K562 (cell line): ENCODE results near the gene MBOAT2. TPM values are rescaled to one million over a fixed set of nuclear protein-coding genes. Genes with fewer than 3 reads are reported as not detected.

ENCODE experiments used
- ATAC-seq: fragments of 200-7000 bp; cut with Tn5 transposase; 3 replicates; pipeline ENCODE4 v1.9.1; 2020; ENCODE audit warnings: moderate library complexity
- BruUV-seq: library from RNA; stranded (reverse); fragments of 400-500 nt; replicated peaks from 2 replicates; lab custom pipeline; 2021; lab: Mats Ljungman, UMichigan
- CTCF ChIA-PET: fragments of 300-600 bp; formaldehyde crosslinking; extraction: SDS; loops from one replicate; lab custom pipeline; 2021; ENCODE audit warnings: low intra/inter-chr PET ratio; lab: Yijun Ruan, JAX
- POLR2A ChIA-PET: fragments of 300-600, 350-650 bp; sonication (Branson Sonifier 250); formaldehyde crosslinking; extraction: SDS; loops from one replicate; lab custom pipeline; 2021; ENCODE audit warnings: antibody characterized with exemption, inconsistent platforms; lab: Yijun Ruan, JAX
- DNase-seq, 4 experiments: peaks; one replicate each; pipeline versions ENCODE4 v3.0.0 to v3.0.0-alpha.2; 2011 to 2018; ENCODE audit warnings: low spot score in 3 of 4, mixed read lengths in 3 of 4; ENCODE audit errors: extremely low read depth in 1 of 4
- FAIRE-seq: peaks from 2 replicates; lab custom pipeline; 2011; peaks lifted over from hg19 to GRCh38; lab: Jason Lieb, UNC
- H2AFZ ChIP-seq: 2 replicates; pipeline ENCODE4 v1.6.0; 2011; ENCODE audit warnings: low read depth, low read length, control low read depth, inconsistent platforms
- H3K27ac ChIP-seq: fragments of 200-600 bp; 3 replicates; pipeline ENCODE4 v1.8.0; 2011; ENCODE audit warnings: low read depth, mild to moderate bottlenecking, control low read depth, inconsistent platforms, low read length, moderate library complexity, mixed read lengths; ENCODE audit errors: extremely low read depth
- H3K27me3 ChIP-seq, 2 experiments: fragments of 300-600 bp in 1 of 2; 2 replicates in 1 of 2; 3 replicates in 1 of 2; pipeline versions ENCODE4 v1.6.0 to v1.8.0; 2011; ENCODE audit warnings: inconsistent platforms in 2 of 2, low read length in 2 of 2, mild to moderate bottlenecking in 1 of 2, mixed read lengths in 1 of 2, moderate library complexity in 1 of 2; ENCODE audit not compliant: control insufficient read depth in 2 of 2, insufficient read depth in 2 of 2
- H3K36me3 ChIP-seq: fragments of 300-600 bp; 3 replicates; pipeline ENCODE4 v1.8.0; 2011; ENCODE audit warnings: mild to moderate bottlenecking, low read length, inconsistent platforms; ENCODE audit not compliant: control insufficient read depth, insufficient read depth
- H3K4me1 ChIP-seq, 2 experiments: fragments of 200-600 bp in 1 of 2; replicated peaks in 1 of 2; 2 replicates in 1 of 2; 3 replicates in 1 of 2; pipeline versions ENCODE4 v1.5.1 to v1.8.0; 2011; ENCODE audit warnings: inconsistent platforms in 2 of 2, low read length in 2 of 2, mild to moderate bottlenecking in 1 of 2, mixed read lengths in 1 of 2, moderate library complexity in 1 of 2; ENCODE audit not compliant: control insufficient read depth in 2 of 2, insufficient read depth in 2 of 2
- H3K4me2 ChIP-seq: 2 replicates; pipeline ENCODE4 v1.6.1; 2011; ENCODE audit warnings: low read length, control low read depth, inconsistent platforms, mixed read lengths; ENCODE audit not compliant: insufficient read depth
- H3K4me3 ChIP-seq: fragments of 200-600 bp; sonication (generic), shearing (Covaris generic); 2 replicates; pipeline ENCODE4 v1.5.1; 2016; ENCODE audit warnings: control low read depth, inconsistent platforms
- H3K79me2 ChIP-seq: fragments of 200-600 bp; 3 replicates; pipeline ENCODE4 v1.8.0; 2011; ENCODE audit warnings: low read length, inconsistent platforms; ENCODE audit not compliant: control insufficient read depth, insufficient read depth
- H3K9ac ChIP-seq, 2 experiments: 2 replicates each; pipeline versions ENCODE4 v1.6.0 to v1.6.1; 2011; ENCODE audit warnings: low read depth in 2 of 2, low read length in 2 of 2, control low read depth in 1 of 2, inconsistent platforms in 1 of 2, mild to moderate bottlenecking in 1 of 2, mixed read lengths in 1 of 2; ENCODE audit not compliant: insufficient read depth in 1 of 2
- H3K9me1 ChIP-seq: one replicate; pipeline ENCODE4 v1.6.0; 2011; ENCODE audit warnings: inconsistent platforms, mild to moderate bottlenecking, low read length, moderate library complexity; ENCODE audit not compliant: control insufficient read depth, insufficient read depth
- H3K9me3 ChIP-seq: replicated peaks from 2 replicates; pipeline ENCODE4 v1.5.1; 2011; ENCODE audit warnings: low read depth, low read length, inconsistent platforms; ENCODE audit not compliant: control insufficient read depth, insufficient read depth
- H4K20me1 ChIP-seq: replicated peaks from 2 replicates; pipeline ENCODE4 v1.6.1; 2011; ENCODE audit warnings: low read length, inconsistent platforms, mixed read lengths; ENCODE audit not compliant: control insufficient read depth, insufficient read depth
- CGGBP1 ChIP-seq: fragments of 250-450 bp; sonication (Bioruptor Pico); IDR thresholded peaks from 2 replicates; pipeline ENCODE4 v1.9.0; 2021; ENCODE audit warnings: mild to moderate bottlenecking
- CREBBP ChIP-seq: IDR thresholded peaks from one replicate; pipeline ENCODE4 v1.6.1; 2012; ENCODE audit warnings: low read depth, mild to moderate bottlenecking, control low read depth, inconsistent platforms, low read length
- DMBX1 ChIP-seq: fragments of 250-450 bp; sonication (Bioruptor Pico); IDR thresholded peaks from 2 replicates; pipeline ENCODE4 v1.8.0; 2022; ENCODE audit warnings: inconsistent platforms, mild to moderate bottlenecking, moderate library complexity, borderline replicate concordance
- GATAD2A ChIP-seq: fragments of 450-650 bp; IDR thresholded peaks from 2 replicates; pipeline ENCODE4 v1.6.1; 2017
- KDM5B ChIP-seq: fragments of 200-600 bp; sonication (generic); IDR thresholded peaks from 2 replicates; pipeline ENCODE4 v1.6.1; 2012; ENCODE audit warnings: low read depth, mild to moderate bottlenecking, moderate library complexity, low read length, control low read depth, inconsistent platforms; ENCODE audit not compliant: insufficient replicate concordance
- POU5F1 ChIP-seq: fragments of 150-350 bp; IDR thresholded peaks from 2 replicates; pipeline ENCODE4 v1.6.1; 2014; ENCODE audit warnings: borderline replicate concordance, low read length, low read depth, mild to moderate bottlenecking; ENCODE audit not compliant: partially characterized antibody
- SRSF7 ChIP-seq: fragments of 200-400 bp; formaldehyde crosslinking; optimal IDR thresholded peaks from 2 replicates; pipeline ENCODE3; 2017; ENCODE audit warnings: mild to moderate bottlenecking, low read depth, low read length
- STAT5A ChIP-seq: IDR thresholded peaks from 2 replicates; pipeline ENCODE4 v1.6.1; 2012; ENCODE audit warnings: low read length, inconsistent platforms, borderline replicate concordance
- ZMIZ1 ChIP-seq, 2 experiments: fragments of 150-350 bp in 1 of 2; IDR thresholded peaks; 2 replicates each; pipeline ENCODE4 v1.6.1; 2012 to 2016; ENCODE audit warnings: low read depth in 2 of 2, low read length in 2 of 2, mild to moderate bottlenecking in 1 of 2, moderate library complexity in 1 of 2
- ZNF583 ChIP-seq: fragments of 250-450 bp; sonication (Bioruptor Pico); IDR thresholded peaks from 2 replicates; pipeline ENCODE4 v1.4.0; 2020
- in situ Hi-C: fragments of 300-500 bp; cut with MboI; formaldehyde crosslinking; loops from 4 replicates; pipeline ENCODE4 v1.15.0; 2018; ENCODE audit warnings: inconsistent platforms, mixed read lengths
- intact Hi-C: fragments of 100-400 bp; cut with micrococcal nuclease; formaldehyde crosslinking; loops from 2 replicates; pipeline ENCODE4 v1.14.2; 2022
- polyA plus RNA-seq, 8 experiments: library from polyadenylated mRNA; depleted of rRNA in 4 of 8; stranded (reverse) in 5 of 8; unstranded in 3 of 8; fragments of >200 nt; fragmentation: Nextera tagmentation in 2 of 8; fragmentation: Illumina TruSeq in 1 of 8; extraction: Ambion mirVana in 2 of 8; extraction: Trizol in 1 of 8; gene quantifications; 2 replicates each; pipeline versions ENCODE4 v1.2.1 to v1.2.3, GENCODE V29; 2011 to 2014; ENCODE audit warnings: inconsistent platforms in 1 of 8, missing spikeins in 1 of 8
- total RNA-seq, 7 experiments: library from RNA; depleted of rRNA in 6 of 7; stranded (reverse); fragments of >200 nt in 6 of 7; fragmentation: Illumina TruSeq in 2 of 7; extraction: Trizol in 2 of 7; gene quantifications; 2 replicates each; pipeline versions ENCODE4 v1.2.1 to v1.2.3, GENCODE V29; 2011 to 2021; ENCODE audit warnings: low replicate concordance in 1 of 7
- TF ChIP-seq, protein P1 (sequence below): sonication (generic); formaldehyde crosslinking; IDR thresholded peaks from 2 replicates; pipeline ENCODE4 v1.8.0; 2022; ENCODE audit warnings: mild to moderate bottlenecking, missing genetic modification reagents

Gene MBOAT2
- total and polyA plus RNA-seq, 9 of the 15 experiments (the other 6 are each of a cell fraction or from before 2014, with no cell fraction given), result 8.4 to 122 (median 27.6) TPM

DNA sequence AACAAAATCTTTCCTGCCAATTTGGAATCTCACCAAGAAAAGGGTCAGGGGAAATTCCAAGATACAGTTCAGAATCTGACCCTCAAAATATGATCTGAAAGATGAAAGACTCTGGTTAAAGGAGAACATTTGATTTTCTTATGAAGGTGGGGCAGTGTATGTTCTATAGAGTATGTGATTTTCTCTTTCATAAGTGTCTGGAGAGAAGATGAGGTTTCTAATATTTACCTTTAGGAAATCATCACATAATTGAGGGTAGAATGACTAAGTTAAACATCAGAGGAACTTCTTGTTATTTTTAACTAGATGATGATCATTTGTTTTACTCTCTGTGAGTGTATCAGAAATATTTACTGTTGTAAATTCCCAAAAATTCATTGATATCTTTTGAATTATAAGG is 27.8 kb upstream of the MBOAT2 start:
- in situ Hi-C loops, result no loop called here
- H4K20me1 ChIP-seq, result no peaks in the 10 kb centered on the region
- peaks cover 7 to 19% of the 10 kb centered on the region in 2 experiments; a peak in 4 of 5 replicates for H3K4me1 ChIP-seq
- CTCF ChIA-PET, result no interaction called here
- H3K79me2 ChIP-seq, result no peaks in the 10 kb centered on the region
- H3K9me3 ChIP-seq, result no peaks in the 10 kb centered on the region
- POLR2A ChIA-PET, result no interaction called here
- H2AFZ ChIP-seq, result no peak overlapping the region
- FAIRE-seq, result no peak
- no peak overlapping the region for H3K4me2 ChIP-seq
- intact Hi-C loops, result no loop called here
- H3K9ac ChIP-seq, result no peak overlapping the region
- H3K36me3 ChIP-seq, result no peaks in the 10 kb centered on the region
- no peak overlapping the region for H3K27ac ChIP-seq
- ATAC-seq, result no peak
- no peak overlapping the region for H3K4me3 ChIP-seq
- H3K9me1 ChIP-seq, result no peaks in the 10 kb centered on the region
- DNase-seq, result no peak
- no peaks in the 10 kb centered on the region for H3K27me3 ChIP-seq
- no TSS peak for BruUV-seq
- TF ChIP-seq ZNF583, result no peak
- TF ChIP-seq ZMIZ1 (IDR thresholded peaks at IDR 0.05; ENCODE audit: low read depth in 2 of 2, low read length in 2 of 2), result no peak
- no peak for TF ChIP-seq KDM5B
- no peak for TF ChIP-seq STAT5A
- TF ChIP-seq SRSF7, result no peak
- TF ChIP-seq, protein P1, sequence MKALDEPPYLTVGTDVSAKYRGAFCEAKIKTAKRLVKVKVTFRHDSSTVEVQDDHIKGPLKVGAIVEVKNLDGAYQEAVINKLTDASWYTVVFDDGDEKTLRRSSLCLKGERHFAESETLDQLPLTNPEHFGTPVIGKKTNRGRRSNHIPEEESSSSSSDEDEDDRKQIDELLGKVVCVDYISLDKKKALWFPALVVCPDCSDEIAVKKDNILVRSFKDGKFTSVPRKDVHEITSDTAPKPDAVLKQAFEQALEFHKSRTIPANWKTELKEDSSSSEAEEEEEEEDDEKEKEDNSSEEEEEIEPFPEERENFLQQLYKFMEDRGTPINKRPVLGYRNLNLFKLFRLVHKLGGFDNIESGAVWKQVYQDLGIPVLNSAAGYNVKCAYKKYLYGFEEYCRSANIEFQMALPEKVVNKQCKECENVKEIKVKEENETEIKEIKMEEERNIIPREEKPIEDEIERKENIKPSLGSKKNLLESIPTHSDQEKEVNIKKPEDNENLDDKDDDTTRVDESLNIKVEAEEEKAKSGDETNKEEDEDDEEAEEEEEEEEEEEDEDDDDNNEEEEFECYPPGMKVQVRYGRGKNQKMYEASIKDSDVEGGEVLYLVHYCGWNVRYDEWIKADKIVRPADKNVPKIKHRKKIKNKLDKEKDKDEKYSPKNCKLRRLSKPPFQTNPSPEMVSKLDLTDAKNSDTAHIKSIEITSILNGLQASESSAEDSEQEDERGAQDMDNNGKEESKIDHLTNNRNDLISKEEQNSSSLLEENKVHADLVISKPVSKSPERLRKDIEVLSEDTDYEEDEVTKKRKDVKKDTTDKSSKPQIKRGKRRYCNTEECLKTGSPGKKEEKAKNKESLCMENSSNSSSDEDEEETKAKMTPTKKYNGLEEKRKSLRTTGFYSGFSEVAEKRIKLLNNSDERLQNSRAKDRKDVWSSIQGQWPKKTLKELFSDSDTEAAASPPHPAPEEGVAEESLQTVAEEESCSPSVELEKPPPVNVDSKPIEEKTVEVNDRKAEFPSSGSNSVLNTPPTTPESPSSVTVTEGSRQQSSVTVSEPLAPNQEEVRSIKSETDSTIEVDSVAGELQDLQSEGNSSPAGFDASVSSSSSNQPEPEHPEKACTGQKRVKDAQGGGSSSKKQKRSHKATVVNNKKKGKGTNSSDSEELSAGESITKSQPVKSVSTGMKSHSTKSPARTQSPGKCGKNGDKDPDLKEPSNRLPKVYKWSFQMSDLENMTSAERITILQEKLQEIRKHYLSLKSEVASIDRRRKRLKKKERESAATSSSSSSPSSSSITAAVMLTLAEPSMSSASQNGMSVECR (CRISPR knock-in tag), result no peak
- TF ChIP-seq POU5F1, result no peak
- no peak for TF ChIP-seq GATAD2A
- TF ChIP-seq CREBBP, result no peak
- TF ChIP-seq CGGBP1 (CRISPR knock-in tag), result no peak
- no peak for TF ChIP-seq DMBX1 (CRISPR knock-in tag)
